Spleen (tissue), 7 donors: Measurements from ENCODE around the gene KLHL5.

Experiments used
- CTCF ChIP-seq, 11 experiments: fragments of 200-600 bp in 7 of 11; fragments of 450-650 bp in 4 of 11; sonication (generic) in 4 of 11; IDR thresholded peaks in 8 of 11; conservative IDR thresholded peaks in 3 of 11; 1 replicate in 7 of 11; 2 replicates in 4 of 11; pipeline versions ENCODE4 v1.4.0 to v1.8.0; 2016 to 2021; ENCODE audit warnings: antibody characterized with exemption in 11 of 11, inconsistent platforms in 4 of 11, mild to moderate bottlenecking in 1 of 11
- POLR2A ChIP-seq, 3 donors: fragments of 450-650 bp; IDR thresholded peaks; one replicate each; pipeline ENCODE4 v1.5.1; 2017; ENCODE audit warnings: antibody characterized with exemption in 3 of 3, mild to moderate bottlenecking in 1 of 3
- POLR2AphosphoS5 ChIP-seq, 3 donors: sonication (generic); formaldehyde crosslinking; IDR thresholded peaks; one replicate each; pipeline ENCODE4 v1.5.1; 2017; ENCODE audit warnings: antibody characterized with exemption in 3 of 3
- donor health status: DM: no; HTN: no; CAD: no; lungs with moderate emphysema.
- donor health status: DM: no; HTN: no; CAD: no.
- donor health status: DM: no; HTN: no; CAD: no.

- TF ChIP-seq POLR2AphosphoS5 (IDR thresholded peaks at IDR 0.05) (peak in 1 of 3 donors; percentile 42), CTCF (IDR thresholded peaks at IDR 0.05 in 8 of 11, conservative IDR thresholded peaks at IDR 0.05 in 3 of 11) (no peak), POLR2A (IDR thresholded peaks at IDR 0.05) (no peak)
Measured at GRCh38 chr4:39043058-39043860, 18.8 kb upstream of the KLHL5 start.
